WTC11 (cell line): Measurements from ENCODE around the gene HES6. TPM values are rescaled to one million over a fixed set of nuclear protein-coding genes. Genes with fewer than 3 reads are reported as not detected.

Source experiments
- ATAC-seq: fragments of 200-7000 bp; cut with Tn5 transposase; 2 replicates; pipeline ENCODE4 v1.10.0; 2021; ENCODE audit warnings: mild to moderate bottlenecking, moderate library complexity
- CTCF ChIA-PET: fragments of 300-600 bp; sonication (Branson Sonifier 250); formaldehyde crosslinking; loops from one replicate; lab custom pipeline; 2021; ENCODE audit warnings: antibody characterized with exemption; lab: Charles Lee
- POLR2A ChIA-PET: fragments of 350-600 bp; sonication (Branson Sonifier 250); formaldehyde crosslinking; loops from one replicate; lab custom pipeline; 2021; ENCODE audit warnings: antibody characterized with exemption; lab: Charles Lee
- DNase-seq: peaks from one replicate; pipeline ENCODE4 v3.0.0; 2021; ENCODE audit warnings: low spot score
- H3K27ac Mint-ChIP-seq: 2 replicates; pipeline ENCODE4 v1.8.0; 2021; ENCODE audit warnings: mixed read lengths
- H3K27me3 Mint-ChIP-seq: 2 replicates; pipeline ENCODE4 v1.8.0; 2021; ENCODE audit warnings: low read depth, mild to moderate bottlenecking, moderate library complexity, mixed read lengths
- H3K36me3 Mint-ChIP-seq: 2 replicates; pipeline ENCODE4 v1.8.0; 2021; ENCODE audit warnings: mixed read lengths
- H3K4me1 Mint-ChIP-seq: 2 replicates; pipeline ENCODE4 v1.8.0; 2022; ENCODE audit warnings: mixed read lengths
- H3K4me3 Mint-ChIP-seq: 2 replicates; pipeline ENCODE4 v1.8.0; 2021; ENCODE audit warnings: mild to moderate bottlenecking, moderate library complexity, mixed read lengths
- H3K9me3 Mint-ChIP-seq: 2 replicates; pipeline ENCODE4 v1.8.0; 2021; ENCODE audit warnings: mixed read lengths
- AFF4 ChIP-seq: sonication (generic); formaldehyde crosslinking; IDR thresholded peaks from 2 replicates; pipeline ENCODE4 v1.8.1; 2023; ENCODE audit warnings: mild to moderate bottlenecking, missing genetic modification reagents, borderline replicate concordance
- ATF6 ChIP-seq: sonication (generic); formaldehyde crosslinking; IDR thresholded peaks from 2 replicates; pipeline ENCODE4 v1.8.1; 2023; ENCODE audit warnings: mild to moderate bottlenecking, missing genetic modification reagents
- E2F4 ChIP-seq: sonication (generic); formaldehyde crosslinking; IDR thresholded peaks from 2 replicates; pipeline ENCODE4 v1.8.1; 2022; ENCODE audit warnings: low read depth, mild to moderate bottlenecking, moderate library complexity, missing genetic modification reagents, borderline replicate concordance
- E2F5 ChIP-seq: sonication (generic); formaldehyde crosslinking; IDR thresholded peaks from 2 replicates; pipeline ENCODE4 v1.8.1; 2022; ENCODE audit warnings: mild to moderate bottlenecking, moderate library complexity, missing genetic modification reagents
- FOXJ3 ChIP-seq: sonication (generic); formaldehyde crosslinking; IDR thresholded peaks from 2 replicates; pipeline ENCODE4 v1.9.0; 2021; ENCODE audit warnings: missing genetic modification reagents, mild to moderate bottlenecking, borderline replicate concordance
- FOXP4 ChIP-seq: sonication (generic); formaldehyde crosslinking; IDR thresholded peaks from 2 replicates; pipeline ENCODE4 v1.8.0; 2022; ENCODE audit warnings: mild to moderate bottlenecking, missing genetic modification reagents
- GRHL2 ChIP-seq: fragments of 250-450 bp; sonication (Bioruptor Pico); IDR thresholded peaks from 2 replicates; pipeline ENCODE4 v1.8.0; 2022; ENCODE audit warnings: mild to moderate bottlenecking, moderate library complexity; ENCODE audit not compliant: insufficient replicate concordance, severe bottlenecking
- HMGA2 ChIP-seq: fragments of 250-450 bp; sonication (Bioruptor Pico); IDR thresholded peaks from 2 replicates; pipeline ENCODE4 v1.4.0; 2021; ENCODE audit warnings: mild to moderate bottlenecking, moderate library complexity
- KAT7 ChIP-seq: sonication (generic); formaldehyde crosslinking; IDR thresholded peaks from 2 replicates; pipeline ENCODE4 v1.8.1; 2023; ENCODE audit warnings: missing genetic modification reagents, mild to moderate bottlenecking, borderline replicate concordance
- NR1H2 ChIP-seq: sonication (generic); formaldehyde crosslinking; IDR thresholded peaks from 2 replicates; pipeline ENCODE4 v1.9.0; 2021; ENCODE audit warnings: mild to moderate bottlenecking, moderate library complexity, missing genetic modification reagents
- ZNF232 ChIP-seq: sonication (generic); formaldehyde crosslinking; IDR thresholded peaks from 2 replicates; pipeline ENCODE4 v1.8.0; 2022; ENCODE audit warnings: mild to moderate bottlenecking, missing genetic modification reagents
- ZNF281 ChIP-seq: sonication (generic); formaldehyde crosslinking; IDR thresholded peaks from 2 replicates; pipeline ENCODE4 v1.8.0; 2023; ENCODE audit warnings: mild to moderate bottlenecking, missing genetic modification reagents
- ZNF425 ChIP-seq: fragments of 250-450 bp; sonication (Bioruptor Pico); conservative IDR thresholded peaks from 2 replicates; pipeline ENCODE4 v1.9.0; 2021; ENCODE audit warnings: mild to moderate bottlenecking
- total RNA-seq: library from RNA; stranded (reverse); gene quantifications from 3 replicates; pipeline ENCODE4 v1.2.3, GENCODE V29; 2021

Gene HES6
- total RNA-seq, 1 experiment from 2014 or later, result 52.1 TPM

- H3K36me3 Mint-ChIP-seq, result no peaks in the 10 kb centered on the region; the same call in 1 of the 2 replicates
- POLR2A ChIA-PET, result no interaction called here
- H3K4me1 Mint-ChIP-seq, result 0 out of 2 replicates have a peak, but pooled peaks cover 2% of the 10 kb centered on the region
- H3K27ac Mint-ChIP-seq, result no peak overlapping the region
- TF ChIP-seq ZNF425 (no peak), AFF4 (CRISPR knock-in tag) (no peak), ZNF281 (no peak), FOXJ3 (no peak), E2F5 (CRISPR knock-in tag) (no peak), GRHL2 (no peak), ZNF232 (CRISPR knock-in tag) (no peak), E2F4 (CRISPR knock-in tag) (no peak), ATF6 (CRISPR knock-in tag) (no peak), KAT7 (CRISPR knock-in tag) (no peak), NR1H2 (no peak), HMGA2 (CRISPR knock-in tag) (no peak), FOXP4 (CRISPR knock-in tag) (no peak)
- no peaks in the 10 kb centered on the region for H3K27me3 Mint-ChIP-seq
- no peaks in the 10 kb centered on the region for H3K9me3 Mint-ChIP-seq
- no peak for ATAC-seq
- H3K4me3 Mint-ChIP-seq, result no peak overlapping the region
- CTCF ChIA-PET, result interaction anchor here (0.6 to 1.2 kb wide), 9 partner anchors 9 to 422 kb away, joined by 3 to 9 read pairs (median 3); no protein-coding TSS in a partner anchor
- DNase-seq, result no peak
These were observed 16.3 kb upstream of the HES6 start for GRCh38 chr2:238256111-238256510.
